Loucy (cell line): ENCODE results near the gene MINDY4.

ENCODE experiments used
- H2AFZ ChIP-seq: fragments of 200-600 bp; sonication (generic); 2 replicates; pipeline ENCODE4 v1.6.0; 2016; ENCODE audit warnings: antibody characterized with exemption, mild to moderate bottlenecking, low read length, moderate library complexity
- H3F3A ChIP-seq: fragments of 200-600 bp; 2 replicates; pipeline ENCODE4 v1.6.0; 2016; ENCODE audit warnings: antibody characterized with exemption, low read depth, mild to moderate bottlenecking
- H3K27me3 ChIP-seq: fragments of 200-600 bp; sonication (generic); 2 replicates; pipeline ENCODE4 v1.6.1; 2014; ENCODE audit warnings: low read length, mild to moderate bottlenecking; ENCODE audit not compliant: insufficient read depth, poor library complexity, severe bottlenecking
- H3K36me3 ChIP-seq: fragments of 200-600 bp; sonication (generic); 2 replicates; pipeline ENCODE4 v1.6.1; 2016; ENCODE audit warnings: low read length; ENCODE audit not compliant: insufficient read depth
- H3K4me1 ChIP-seq: fragments of 200-600 bp; sonication (generic); 2 replicates; pipeline ENCODE4 v1.5.1; 2014; ENCODE audit warnings: low read length, mild to moderate bottlenecking; ENCODE audit not compliant: insufficient read depth, poor library complexity, severe bottlenecking
- H3K4me2 ChIP-seq: fragments of 200-600 bp; sonication (generic); 2 replicates; pipeline ENCODE4 v1.6.0; 2014; ENCODE audit warnings: antibody characterized with exemption, low read length, low read depth, mild to moderate bottlenecking; ENCODE audit not compliant: poor library complexity, severe bottlenecking
- H3K4me3 ChIP-seq: fragments of 200-600 bp; sonication (generic); 2 replicates; pipeline ENCODE4 v1.5.1; 2014; ENCODE audit warnings: low read length, mild to moderate bottlenecking, mixed read lengths; ENCODE audit not compliant: poor library complexity, severe bottlenecking
- H3K79me2 ChIP-seq: fragments of 200-600 bp; sonication (generic); 2 replicates; pipeline ENCODE4 v1.6.1; 2014; ENCODE audit warnings: low read length; ENCODE audit not compliant: insufficient read depth
- H3K9ac ChIP-seq: fragments of 200-600 bp; sonication (generic); 2 replicates; pipeline ENCODE4 v1.6.0; 2014; ENCODE audit warnings: mild to moderate bottlenecking, low read depth, low read length, moderate library complexity; ENCODE audit not compliant: poor library complexity, severe bottlenecking
- H3K9me2 ChIP-seq: fragments of 200-600 bp; sonication (generic); replicated peaks from 2 replicates; pipeline ENCODE4 v1.6.1; 2016; ENCODE audit warnings: low read depth, low read length, mixed read lengths
- H3K9me3 ChIP-seq: fragments of 200-600 bp; sonication (generic); 2 replicates; pipeline ENCODE4 v1.6.1; 2014; ENCODE audit warnings: mild to moderate bottlenecking, antibody characterized with exemption, low read length, low read depth; ENCODE audit not compliant: insufficient read depth
- H4K20me1 ChIP-seq: fragments of 200-600 bp; sonication (generic); 2 replicates; pipeline ENCODE4 v1.6.0; 2014; ENCODE audit warnings: antibody characterized with exemption, low read length, mild to moderate bottlenecking; ENCODE audit not compliant: insufficient read depth, poor library complexity, severe bottlenecking
- EZH2phosphoT487 ChIP-seq: fragments of 200-600 bp; IDR thresholded peaks from 2 replicates; pipeline ENCODE4 v1.6.1; 2018; ENCODE audit warnings: antibody characterized with exemption, mild to moderate bottlenecking, moderate library complexity, borderline replicate concordance
- TF ChIP-seq, protein P1 (sequence below): fragments of 200-600 bp; sonication (generic); conservative IDR thresholded peaks from 2 replicates; pipeline ENCODE4 v1.5.1; 2014; ENCODE audit warnings: mild to moderate bottlenecking, antibody characterized with exemption, low read length

MINDY4 gene

GRCh38 chr7:30814700-30815387 lies 43.6 kb downstream of the MINDY4 start:
- Histone ChIP-seq H3K4me1 (no peaks in the 10 kb centered on the region), H3K9me2 (no peaks in the 10 kb centered on the region), H3K4me2 (no peak overlapping the region), H3K27me3 (no peaks in the 10 kb centered on the region), H2AFZ (no peak overlapping the region), H3K4me3 (no peak overlapping the region), H4K20me1 (no peaks in the 10 kb centered on the region), H3K9me3 (no peaks in the 10 kb centered on the region), H3K36me3 (no peaks in the 10 kb centered on the region), H3K9ac (no peak overlapping the region), H3F3A (no peaks in the 10 kb centered on the region), H3K79me2 (no peaks in the 10 kb centered on the region)
- TF ChIP-seq, protein P1, sequence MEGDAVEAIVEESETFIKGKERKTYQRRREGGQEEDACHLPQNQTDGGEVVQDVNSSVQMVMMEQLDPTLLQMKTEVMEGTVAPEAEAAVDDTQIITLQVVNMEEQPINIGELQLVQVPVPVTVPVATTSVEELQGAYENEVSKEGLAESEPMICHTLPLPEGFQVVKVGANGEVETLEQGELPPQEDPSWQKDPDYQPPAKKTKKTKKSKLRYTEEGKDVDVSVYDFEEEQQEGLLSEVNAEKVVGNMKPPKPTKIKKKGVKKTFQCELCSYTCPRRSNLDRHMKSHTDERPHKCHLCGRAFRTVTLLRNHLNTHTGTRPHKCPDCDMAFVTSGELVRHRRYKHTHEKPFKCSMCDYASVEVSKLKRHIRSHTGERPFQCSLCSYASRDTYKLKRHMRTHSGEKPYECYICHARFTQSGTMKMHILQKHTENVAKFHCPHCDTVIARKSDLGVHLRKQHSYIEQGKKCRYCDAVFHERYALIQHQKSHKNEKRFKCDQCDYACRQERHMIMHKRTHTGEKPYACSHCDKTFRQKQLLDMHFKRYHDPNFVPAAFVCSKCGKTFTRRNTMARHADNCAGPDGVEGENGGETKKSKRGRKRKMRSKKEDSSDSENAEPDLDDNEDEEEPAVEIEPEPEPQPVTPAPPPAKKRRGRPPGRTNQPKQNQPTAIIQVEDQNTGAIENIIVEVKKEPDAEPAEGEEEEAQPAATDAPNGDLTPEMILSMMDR, result no peak
- TF ChIP-seq EZH2phosphoT487, result no peak

DNA sequence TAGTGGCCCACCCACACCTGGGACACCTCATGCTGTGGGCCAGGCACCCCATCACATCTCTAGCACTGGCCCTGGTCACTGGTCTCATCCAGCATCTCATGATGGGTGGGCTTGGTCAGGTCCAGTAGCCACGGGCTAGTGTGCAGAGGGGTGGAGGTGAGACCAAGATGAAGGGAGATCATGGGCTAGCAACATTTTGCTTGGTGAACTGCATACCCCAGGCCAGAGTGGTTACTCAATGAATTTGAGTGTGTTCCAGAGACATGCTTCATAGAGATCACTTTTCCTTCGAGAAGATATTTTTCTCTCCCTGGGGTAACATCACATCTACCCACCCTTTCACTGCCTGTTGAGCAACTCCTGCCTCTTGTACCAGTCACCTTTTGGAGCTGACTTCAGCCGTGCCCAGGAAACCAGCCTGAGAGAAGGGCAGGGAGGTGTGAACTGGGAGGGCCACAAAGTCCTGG lies 44.2 kb downstream of the MINDY4 start:
- no peaks in the 10 kb centered on the region for H3K36me3 ChIP-seq
- H2AFZ ChIP-seq, result no peak overlapping the region
- no peaks in the 10 kb centered on the region for H3K79me2 ChIP-seq
- no peaks in the 10 kb centered on the region for H3K27me3 ChIP-seq
- no peaks in the 10 kb centered on the region for H4K20me1 ChIP-seq
- no peaks in the 10 kb centered on the region for H3K9me3 ChIP-seq
- no peaks in the 10 kb centered on the region for H3F3A ChIP-seq
- no peaks in the 10 kb centered on the region for H3K4me1 ChIP-seq
- TF ChIP-seq, protein P1, result no peak
- no peak for TF ChIP-seq EZH2phosphoT487
- no peak overlapping the region for H3K4me3 ChIP-seq
- H3K9ac ChIP-seq, result no peak overlapping the region
- no peaks in the 10 kb centered on the region for H3K9me2 ChIP-seq
- no peak overlapping the region for H3K4me2 ChIP-seq

DNA sequence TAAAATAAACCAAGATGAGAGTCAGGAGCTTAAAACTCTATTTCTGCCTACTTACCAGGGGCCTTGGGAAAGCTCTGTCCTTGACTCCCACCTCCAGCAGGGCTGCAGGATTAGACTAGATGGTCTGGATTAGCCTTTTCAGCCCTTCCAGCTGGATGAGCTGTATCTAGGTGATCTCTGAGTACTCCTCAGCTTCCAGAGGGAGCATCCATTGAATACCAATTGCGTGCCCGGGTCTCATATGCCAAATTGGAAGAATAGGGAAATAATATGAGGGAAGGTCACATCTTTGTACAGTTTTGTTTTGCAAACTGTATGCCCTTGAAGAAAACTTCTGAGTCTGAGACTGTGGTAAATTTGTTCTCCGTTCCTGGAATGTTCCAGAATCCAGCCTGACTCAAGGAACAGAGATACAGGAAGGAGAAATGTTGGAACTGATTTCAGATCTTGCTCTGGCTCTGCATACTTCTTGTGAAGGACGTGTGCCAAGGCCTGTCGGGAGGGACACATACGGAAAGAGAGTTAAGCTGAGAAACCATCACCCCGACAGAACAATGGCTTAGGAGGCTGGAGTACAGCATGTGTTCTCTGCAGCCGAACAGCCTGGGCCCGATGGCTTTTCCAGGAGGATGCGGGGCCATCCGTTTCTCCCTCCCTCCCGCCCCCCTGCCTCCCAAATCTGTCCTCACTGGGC lies 44.9 kb downstream of the MINDY4 start:
- no peaks in the 10 kb centered on the region for H3K36me3 ChIP-seq
- H3K9me2 ChIP-seq, result no peaks in the 10 kb centered on the region
- no peak overlapping the region for H3K9ac ChIP-seq
- H3K79me2 ChIP-seq, result no peaks in the 10 kb centered on the region
- no peak overlapping the region for H3K4me3 ChIP-seq
- no peaks in the 10 kb centered on the region for H4K20me1 ChIP-seq
- H3K4me1 ChIP-seq, result no peaks in the 10 kb centered on the region
- H3F3A ChIP-seq, result no peaks in the 10 kb centered on the region
- TF ChIP-seq EZH2phosphoT487, result no peak
- TF ChIP-seq, protein P1, result no peak
- H3K4me2 ChIP-seq, result no peak overlapping the region
- no peaks in the 10 kb centered on the region for H3K27me3 ChIP-seq
- H3K9me3 ChIP-seq, result no peaks in the 10 kb centered on the region
- H2AFZ ChIP-seq, result no peak overlapping the region
